CD1c-positive myeloid dendritic cell (primary cell): Measurements from ENCODE around the gene SCEL.
A peak's percentile ranks its signal among the peaks of the same experiment; 100 is the strongest.
"Not testable (repeated sequence)": the region's sequence is repeated elsewhere in the genome, so short reads cannot be mapped to it uniquely, and the experiment has no call there.

Experiments used
- DNase-seq: peaks from one replicate; pipeline ENCODE4 v3.0.0-alpha.2; 2016; ENCODE audit errors: extremely low spot score

Gene SCEL

DNA sequence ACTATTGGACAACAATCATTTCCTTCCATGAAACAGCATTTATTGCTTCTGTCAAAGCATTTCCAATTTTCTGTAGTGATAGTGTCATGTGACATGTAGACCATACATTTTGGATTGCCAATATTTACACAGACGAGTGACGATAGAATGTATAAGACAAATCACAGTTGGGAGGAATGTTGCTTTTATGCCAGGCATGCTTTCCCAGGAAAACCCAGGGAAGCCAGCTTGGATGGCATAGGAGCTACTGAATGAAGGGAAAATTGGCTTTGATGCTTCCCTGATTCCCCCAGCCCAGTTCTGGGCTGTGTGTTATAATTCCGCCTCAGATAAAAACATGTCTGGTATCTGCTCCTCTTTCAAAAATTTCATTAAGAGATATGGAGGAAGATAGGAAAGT lies 22.5 kb downstream of the SCEL start:
- DNase-seq, result no peak

DNA sequence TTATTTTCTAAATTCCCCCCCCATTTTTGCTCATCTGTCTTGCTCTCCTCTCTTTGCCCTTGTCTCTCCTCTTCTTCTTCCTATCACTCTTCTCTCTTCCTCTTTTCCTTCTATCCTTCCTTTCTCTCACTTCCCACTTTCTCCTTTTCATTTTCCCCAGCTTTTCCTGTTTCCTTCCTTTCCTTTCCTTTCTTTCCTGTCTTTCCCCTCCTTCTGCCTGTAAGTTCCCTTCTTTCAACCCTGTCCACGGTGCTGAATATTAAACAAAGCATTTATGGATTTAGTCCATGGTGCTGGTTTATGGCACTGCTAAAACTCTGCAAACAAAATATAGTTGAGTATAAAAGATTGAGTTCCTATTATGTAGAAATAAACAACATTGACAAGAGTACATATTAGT lies 27.6 kb downstream of the SCEL start:
- DNase-seq, result no peak

- peak; percentile 50 for DNase-seq
Observed at GRCh38 chr13:77565635-77566034, 30.1 kb downstream of the SCEL start.

DNA sequence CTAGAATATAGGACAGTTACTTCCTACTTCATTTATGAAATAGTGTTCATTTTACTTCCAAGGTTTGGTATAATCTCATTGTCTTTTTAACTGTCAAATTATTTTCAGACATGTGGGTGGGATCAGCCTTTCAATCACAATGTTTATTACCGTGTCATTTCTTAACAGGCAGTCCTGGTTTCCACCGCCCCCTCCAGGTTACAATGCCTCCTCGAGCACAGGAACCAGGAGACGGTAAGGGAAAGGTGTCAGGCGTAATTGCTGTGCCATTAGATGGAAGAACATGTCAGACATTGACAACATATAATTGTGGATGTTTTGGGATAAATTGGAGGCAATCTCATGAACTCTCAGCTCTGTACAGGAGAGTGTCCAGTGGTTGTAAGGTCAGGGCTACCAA lies 36.5 kb downstream of the SCEL start:
- no peak for DNase-seq

- no peak for DNase-seq
Observed at GRCh38 chr13:77574096-77574495, 38.6 kb downstream of the SCEL start.

GRCh38 chr13:77579959-77580358 lies 44.5 kb downstream of the SCEL start:
- DNase-seq, result no peak

- peak; percentile 24 for DNase-seq
Observed at GRCh38 chr13:77580748-77581147, 45.2 kb downstream of the SCEL start.

GRCh38 chr13:77583581-77583980 lies 48.1 kb downstream of the SCEL start:
- no peak for DNase-seq

- DNase-seq, result no peak
Observed at GRCh38 chr13:77584106-77584505, 48.6 kb downstream of the SCEL start.

GRCh38 chr13:77595166-77595810 lies 59.8 kb downstream of the SCEL start:
- no peak for DNase-seq

DNA sequence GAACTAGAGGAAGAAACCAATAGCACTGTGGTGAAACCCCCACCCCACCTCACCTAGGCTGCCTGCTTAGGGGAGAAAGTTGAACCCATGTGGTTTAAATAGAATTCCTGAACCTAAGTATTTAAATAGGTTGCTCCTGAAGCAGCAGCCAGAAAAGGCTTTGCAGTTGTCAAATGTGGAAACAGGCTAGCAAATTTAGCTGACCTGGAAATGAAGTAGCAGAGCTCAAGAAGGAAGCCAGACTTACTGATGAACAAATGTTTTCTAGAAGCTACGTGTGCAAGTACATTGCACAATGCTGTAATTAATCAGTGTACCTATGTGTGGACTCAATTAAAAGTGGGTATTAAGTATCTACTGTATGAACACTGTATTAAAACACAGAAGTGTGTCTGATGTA lies 61.3 kb downstream of the SCEL start:
- no peak for DNase-seq

GRCh38 chr13:77599351-77599750 lies 63.8 kb downstream of the SCEL start:
- DNase-seq, result no peak

GRCh38 chr13:77600701-77601100 lies 65.2 kb downstream of the SCEL start:
- no peak for DNase-seq

- no peak for DNase-seq
Observed at GRCh38 chr13:77611068-77611467, 75.6 kb downstream of the SCEL start.

DNA sequence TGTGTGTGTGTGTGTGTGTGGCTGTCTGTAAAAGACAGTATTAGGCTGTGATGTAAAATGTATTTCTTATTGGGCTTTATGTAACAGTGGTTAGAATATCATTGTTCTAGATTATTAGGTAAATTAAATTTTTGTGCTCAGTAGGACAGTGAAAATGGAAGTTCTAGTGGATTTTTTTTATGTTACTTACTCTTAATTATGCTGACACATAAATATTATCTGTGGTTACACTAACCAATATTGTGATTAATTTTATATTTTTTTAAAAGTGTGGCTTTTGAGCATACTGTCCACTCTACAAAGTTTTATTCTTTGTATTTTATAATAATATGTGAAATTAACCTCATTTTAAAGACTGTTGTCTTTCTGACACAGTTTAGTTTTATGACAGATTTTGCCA lies 80.5 kb downstream of the SCEL start:
- DNase-seq, result no peak

DNA sequence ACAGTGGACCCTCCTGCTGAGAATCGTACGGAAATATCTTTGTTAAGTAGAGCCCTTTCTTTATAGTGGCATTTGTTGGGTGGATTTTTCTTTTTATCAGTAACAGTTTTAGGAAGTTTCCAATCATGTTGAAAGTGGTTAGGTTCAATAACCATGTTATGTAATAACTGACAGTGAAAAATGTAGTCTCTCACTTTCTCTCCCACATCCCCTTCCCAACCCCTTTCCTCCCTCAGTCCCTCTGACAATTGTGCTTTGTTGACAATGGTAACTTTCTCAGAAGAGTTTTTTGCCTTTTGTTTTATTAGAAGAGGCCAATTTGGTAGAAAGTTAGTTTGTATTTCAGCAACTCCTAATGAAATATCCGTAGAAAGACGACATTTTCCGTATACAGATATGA lies 84.1 kb downstream of the SCEL start:
- no peak for DNase-seq

GRCh38 chr13:77620138-77620537 lies 84.6 kb downstream of the SCEL start:
- DNase-seq, result no peak

- no peak for DNase-seq
Observed at GRCh38 chr13:77623806-77624205, 88.3 kb downstream of the SCEL start.

GRCh38 chr13:77628170-77628569 lies 92.7 kb downstream of the SCEL start:
- no peak for DNase-seq

DNA sequence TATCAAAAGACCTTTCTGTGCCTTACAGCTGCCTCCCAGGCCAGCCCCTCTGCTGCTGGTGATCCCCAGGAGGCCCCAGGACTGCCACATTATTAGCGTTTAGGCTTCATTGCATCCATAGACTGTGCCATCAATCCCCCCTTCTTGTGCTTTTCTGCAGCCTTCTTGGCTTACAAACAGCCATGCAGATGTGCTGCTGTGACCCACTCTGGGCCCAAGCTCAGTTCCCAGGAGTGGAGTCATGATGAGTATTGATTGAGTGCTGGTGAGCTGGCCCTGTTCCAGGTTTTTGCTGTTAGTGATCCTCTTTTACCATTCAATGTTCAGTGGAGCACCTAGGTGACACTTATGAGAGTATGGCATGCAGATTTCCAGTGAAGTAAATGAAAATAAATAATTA lies 102.1 kb downstream of the SCEL start:
- DNase-seq, result no peak

GRCh38 chr13:77650409-77650808 lies 114.9 kb downstream of the SCEL start:
- no peak for DNase-seq

GRCh38 chr13:77653301-77653700 lies 117.8 kb downstream of the SCEL start:
- no peak for DNase-seq

DNA sequence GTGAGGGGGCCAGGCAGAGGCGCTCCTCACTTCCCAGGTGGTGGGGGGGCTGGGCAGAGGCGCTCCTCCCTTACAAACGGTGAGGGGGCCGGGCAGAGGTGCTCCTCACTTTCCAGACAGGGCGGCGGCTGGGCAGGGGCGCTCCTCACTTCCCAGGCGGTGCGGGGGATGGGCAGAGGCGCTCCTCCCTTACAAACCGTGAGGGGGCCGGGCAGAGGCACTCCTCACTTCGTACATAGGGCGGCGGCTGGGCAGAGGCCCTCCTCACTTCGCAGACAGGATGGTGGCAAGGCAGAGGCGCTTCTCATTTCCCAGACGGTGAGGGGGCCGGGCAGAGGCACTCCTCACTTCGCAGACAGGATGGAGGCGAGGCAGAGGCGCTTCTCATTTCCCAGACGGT lies 124.5 kb downstream of the SCEL start:
- not testable (repeated sequence) for DNase-seq

GRCh38 chr13:77660841-77661250 lies 125.3 kb downstream of the SCEL start:
- no peak for DNase-seq
